ENCODE measurements around the gene TMEM132D.

The TMEM132D gene

DNA sequence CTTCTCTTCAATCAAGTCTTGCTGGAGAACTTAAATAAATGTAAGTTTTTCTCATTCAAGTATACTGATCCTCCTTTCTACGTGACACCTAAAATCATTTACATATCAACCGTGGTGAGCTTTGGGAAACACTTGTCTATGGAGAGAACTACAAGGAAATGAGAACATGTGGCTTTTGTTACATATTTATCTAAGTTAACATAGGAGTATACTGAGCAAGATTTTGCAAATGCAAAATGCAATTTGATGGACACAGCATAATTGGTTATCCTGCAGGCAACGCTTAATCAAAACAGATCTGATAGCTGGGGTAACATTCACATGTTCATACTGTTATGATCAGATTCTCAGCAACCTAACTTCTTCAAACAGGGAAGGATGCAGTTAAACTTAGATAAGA is 376.3 kb downstream of the TMEM132D start:
- no peak overlapping the region for H3K4me3 ChIP-seq (replicated peaks; ENCODE audit: low read depth, low read length)

DNA sequence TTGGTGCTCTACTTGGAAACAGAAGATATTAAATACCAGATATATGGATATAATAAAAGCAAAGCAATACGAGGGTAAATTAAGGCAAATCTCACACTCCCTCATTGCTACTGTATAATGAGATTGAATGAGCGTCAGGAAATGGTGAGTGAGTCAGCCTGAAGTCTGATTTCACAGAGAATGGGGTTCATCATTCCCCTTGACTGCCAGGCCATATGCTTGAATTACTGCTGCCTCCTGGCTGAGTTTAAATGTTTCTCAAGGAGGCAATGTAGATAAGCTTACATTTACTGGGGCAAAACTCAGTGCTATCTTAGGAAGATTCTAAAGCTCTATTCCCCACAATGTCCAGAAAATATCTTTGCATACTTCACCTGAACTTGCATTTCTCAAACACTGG is 380.2 kb downstream of the TMEM132D start:
- no peak for DNase-seq (ENCODE audit: extremely low read depth, insufficient read length)
- no peaks in the 10 kb centered on the region for H3K36me3 ChIP-seq (ENCODE audit: control insufficient read depth, insufficient read depth, low read length)
- TF ChIP-seq, protein P1, sequence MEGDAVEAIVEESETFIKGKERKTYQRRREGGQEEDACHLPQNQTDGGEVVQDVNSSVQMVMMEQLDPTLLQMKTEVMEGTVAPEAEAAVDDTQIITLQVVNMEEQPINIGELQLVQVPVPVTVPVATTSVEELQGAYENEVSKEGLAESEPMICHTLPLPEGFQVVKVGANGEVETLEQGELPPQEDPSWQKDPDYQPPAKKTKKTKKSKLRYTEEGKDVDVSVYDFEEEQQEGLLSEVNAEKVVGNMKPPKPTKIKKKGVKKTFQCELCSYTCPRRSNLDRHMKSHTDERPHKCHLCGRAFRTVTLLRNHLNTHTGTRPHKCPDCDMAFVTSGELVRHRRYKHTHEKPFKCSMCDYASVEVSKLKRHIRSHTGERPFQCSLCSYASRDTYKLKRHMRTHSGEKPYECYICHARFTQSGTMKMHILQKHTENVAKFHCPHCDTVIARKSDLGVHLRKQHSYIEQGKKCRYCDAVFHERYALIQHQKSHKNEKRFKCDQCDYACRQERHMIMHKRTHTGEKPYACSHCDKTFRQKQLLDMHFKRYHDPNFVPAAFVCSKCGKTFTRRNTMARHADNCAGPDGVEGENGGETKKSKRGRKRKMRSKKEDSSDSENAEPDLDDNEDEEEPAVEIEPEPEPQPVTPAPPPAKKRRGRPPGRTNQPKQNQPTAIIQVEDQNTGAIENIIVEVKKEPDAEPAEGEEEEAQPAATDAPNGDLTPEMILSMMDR (IDR thresholded peaks at IDR 0.05; ENCODE audit: insufficient read depth, low read length, poor library complexity, severe bottlenecking) = no peak
- no peaks in the 10 kb centered on the region for H3K27me3 ChIP-seq (replicated peaks; ENCODE audit: control insufficient read depth, insufficient read depth, low read length)
- H3K4me3 ChIP-seq (replicated peaks; ENCODE audit: low read depth, low read length) = no peak overlapping the region

More for the DNA sequence above, 376.3 kb downstream of the TMEM132D start:
- H3K27me3 ChIP-seq (replicated peaks; ENCODE audit: control insufficient read depth, insufficient read depth, low read length) = no peaks in the 10 kb centered on the region
- no peak for DNase-seq (ENCODE audit: extremely low read depth, insufficient read length)
- no peaks in the 10 kb centered on the region for H3K36me3 ChIP-seq (ENCODE audit: control insufficient read depth, insufficient read depth, low read length)
- TF ChIP-seq, protein P1 (IDR thresholded peaks at IDR 0.05; ENCODE audit: insufficient read depth, low read length, poor library complexity, severe bottlenecking) = no peak

GRCh38 chr12:129520739-129521138 is 383.1 kb downstream of the TMEM132D start:
- TF ChIP-seq, protein P1 (IDR thresholded peaks at IDR 0.05; ENCODE audit: insufficient read depth, low read length, poor library complexity, severe bottlenecking) = no peak
- H3K36me3 ChIP-seq (ENCODE audit: control insufficient read depth, insufficient read depth, low read length) = no peaks in the 10 kb centered on the region
- DNase-seq (ENCODE audit: extremely low read depth, insufficient read length) = no peak
- H3K4me3 ChIP-seq (replicated peaks; ENCODE audit: low read depth, low read length) = no peak overlapping the region
- no peaks in the 10 kb centered on the region for H3K27me3 ChIP-seq (replicated peaks; ENCODE audit: control insufficient read depth, insufficient read depth, low read length)

DNA sequence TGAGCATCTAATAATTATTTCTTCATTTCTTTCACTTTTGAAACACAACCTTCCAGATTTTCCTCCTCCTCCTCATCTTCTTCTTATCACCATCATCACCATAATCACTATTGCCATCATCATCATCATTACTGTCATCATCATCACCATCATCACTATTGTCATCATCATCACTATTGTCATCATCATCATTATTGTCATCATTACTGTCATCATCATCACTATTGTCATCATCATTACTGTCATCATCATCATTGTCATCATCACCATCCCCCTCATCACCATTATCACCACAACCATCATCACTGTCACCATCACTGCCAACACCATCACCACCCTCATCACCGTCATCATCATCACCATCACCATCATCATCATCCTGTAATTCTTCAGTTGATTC is 400.0 kb downstream of the TMEM132D start:
- Histone ChIP-seq H3K4me3 (replicated peaks; ENCODE audit: low read depth, low read length) (no peak overlapping the region), H3K36me3 (ENCODE audit: control insufficient read depth, insufficient read depth, low read length) (no peaks in the 10 kb centered on the region), H3K27me3 (replicated peaks; ENCODE audit: control insufficient read depth, insufficient read depth, low read length) (no peaks in the 10 kb centered on the region)
- TF ChIP-seq, protein P1 (IDR thresholded peaks at IDR 0.05; ENCODE audit: insufficient read depth, low read length, poor library complexity, severe bottlenecking) = no peak
- DNase-seq (ENCODE audit: extremely low read depth, insufficient read length) = no peak

- Histone ChIP-seq H3K27me3 (replicated peaks; ENCODE audit: control insufficient read depth, insufficient read depth, low read length) (no peaks in the 10 kb centered on the region), H3K36me3 (ENCODE audit: control insufficient read depth, insufficient read depth, low read length) (no peaks in the 10 kb centered on the region), H3K4me3 (replicated peaks; ENCODE audit: low read depth, low read length) (no peak overlapping the region)
- DNase-seq (ENCODE audit: extremely low read depth, insufficient read length) = no peak
- TF ChIP-seq, protein P1 (IDR thresholded peaks at IDR 0.05; ENCODE audit: insufficient read depth, low read length, poor library complexity, severe bottlenecking) = no peak
These were observed 407.6 kb downstream of the TMEM132D start for GRCh38 chr12:129496226-129496625.

- H3K4me3 ChIP-seq (replicated peaks; ENCODE audit: low read depth, low read length) = no peak overlapping the region
- no peak for DNase-seq (ENCODE audit: extremely low read depth, insufficient read length)
- no peaks in the 10 kb centered on the region for H3K36me3 ChIP-seq (ENCODE audit: control insufficient read depth, insufficient read depth, low read length)
- TF ChIP-seq, protein P1 (IDR thresholded peaks at IDR 0.05; ENCODE audit: insufficient read depth, low read length, poor library complexity, severe bottlenecking) = no peak
- no peaks in the 10 kb centered on the region for H3K27me3 ChIP-seq (replicated peaks; ENCODE audit: control insufficient read depth, insufficient read depth, low read length)
These were observed 409.1 kb downstream of the TMEM132D start for GRCh38 chr12:129494766-129495165.

Measured in GM06990 (cell line).